H7 (cell line): Measurements from ENCODE around the gene FGD5. TPM values are rescaled to one million over a fixed set of nuclear protein-coding genes. Genes with fewer than 3 reads are reported as not detected.

Experiments
- DNase-seq: peaks from one replicate; pipeline ENCODE4 v3.0.0; 2012
- H3K27me3 ChIP-seq: 2 replicates; pipeline ENCODE4 v1.6.0; 2011; ENCODE audit warnings: mild to moderate bottlenecking, low read length; ENCODE audit not compliant: control insufficient read depth, insufficient read depth
- H3K36me3 ChIP-seq: replicated peaks from 2 replicates; pipeline ENCODE4 v1.5.1; 2011; ENCODE audit warnings: low read length; ENCODE audit not compliant: control insufficient read depth, insufficient read depth
- H3K4me3 ChIP-seq: 2 replicates; pipeline ENCODE4 v1.5.1; 2011; ENCODE audit warnings: low read depth, mild to moderate bottlenecking, control low read depth, low read length, moderate library complexity; ENCODE audit not compliant: insufficient read depth
- total RNA-seq: library from RNA; depleted of rRNA; stranded (reverse); fragments of >200 nt; shearing (Covaris generic); gene quantifications from 2 replicates; pipeline ENCODE4 v1.2.3, GENCODE V29; 2014

FGD5 gene
- total RNA-seq, 1 experiment from 2014 or later: 19.8 TPM

GRCh38 chr3:14841836-14842235 is 23.1 kb downstream of the FGD5 start:
- no peaks in the 10 kb centered on the region for H3K36me3 ChIP-seq
- no peak overlapping the region for H3K4me3 ChIP-seq
- no peak for DNase-seq
- no peaks in the 10 kb centered on the region for H3K27me3 ChIP-seq

GRCh38 chr3:14842277-14842676 is 23.5 kb downstream of the FGD5 start:
- no peak for DNase-seq
- Histone ChIP-seq H3K4me3 (no peak overlapping the region), H3K27me3 (no peaks in the 10 kb centered on the region), H3K36me3 (no peaks in the 10 kb centered on the region)

GRCh38 chr3:14843321-14843720 is 24.6 kb downstream of the FGD5 start:
- no peaks in the 10 kb centered on the region for H3K36me3 ChIP-seq
- H3K4me3 ChIP-seq: no peak overlapping the region
- no peak for DNase-seq
- H3K27me3 ChIP-seq: no peaks in the 10 kb centered on the region

DNA sequence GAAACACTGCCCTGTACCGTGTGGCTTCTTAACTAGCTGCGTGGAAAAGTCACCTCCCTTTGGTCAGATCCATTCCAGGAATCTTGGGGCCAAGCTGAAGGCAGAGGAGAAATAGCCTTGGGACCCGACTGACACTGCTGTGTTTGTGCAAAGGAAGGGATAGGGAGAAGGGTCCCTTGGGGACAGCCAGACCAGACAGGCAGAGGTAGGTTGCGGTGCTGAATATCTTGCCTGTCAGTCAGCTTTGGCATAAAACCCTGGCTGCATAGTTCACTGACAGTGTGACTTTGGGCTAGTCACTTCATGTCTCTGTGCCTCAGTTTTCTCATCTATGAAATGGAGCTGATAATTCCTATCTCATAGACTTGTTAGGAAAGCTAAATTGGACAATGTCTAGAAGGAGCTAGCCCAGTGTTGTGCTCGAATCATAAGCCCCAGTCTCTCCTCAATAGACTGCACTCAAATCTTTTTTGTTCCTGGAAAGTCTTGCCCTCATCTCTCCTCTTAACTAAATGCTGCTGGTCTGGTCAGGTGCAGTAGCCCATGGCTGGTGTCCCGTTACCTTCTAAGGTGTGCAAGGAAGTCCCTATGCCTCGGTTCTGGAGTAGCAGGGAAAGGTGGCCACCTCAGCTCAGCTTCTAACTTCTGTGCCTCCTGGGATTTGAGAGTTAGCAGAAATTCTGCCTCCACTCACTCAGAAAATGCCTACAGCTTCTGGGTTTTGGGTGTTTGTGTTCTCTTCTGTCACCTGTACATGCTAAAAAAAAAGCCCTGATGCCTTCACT is 25.8 kb downstream of the FGD5 start:
- no peak for DNase-seq
- Histone ChIP-seq H3K36me3 (no peaks in the 10 kb centered on the region), H3K4me3 (no peak overlapping the region), H3K27me3 (no peaks in the 10 kb centered on the region)

DNA sequence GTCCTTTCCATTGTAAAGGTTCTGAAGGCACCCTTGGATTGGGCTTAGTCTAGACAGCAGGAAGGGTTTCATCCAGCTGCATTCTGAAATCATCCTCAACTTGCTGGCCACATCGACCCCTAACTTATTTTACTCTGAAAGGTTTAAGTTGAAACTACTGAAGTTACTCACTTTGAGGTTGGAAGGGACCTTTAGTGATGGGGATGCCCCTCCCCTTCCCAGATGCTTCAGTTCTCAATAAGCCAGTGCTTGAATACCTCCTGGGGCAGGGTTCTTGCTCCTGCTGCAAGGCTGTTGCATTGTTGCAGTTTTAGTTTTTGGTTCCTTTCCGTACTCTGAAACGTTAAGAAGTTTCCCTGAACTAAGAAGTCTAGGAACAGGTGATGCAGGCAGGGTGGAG is 26.4 kb downstream of the FGD5 start:
- no peak for DNase-seq
- H3K27me3 ChIP-seq: no peaks in the 10 kb centered on the region
- no peaks in the 10 kb centered on the region for H3K36me3 ChIP-seq
- no peak overlapping the region for H3K4me3 ChIP-seq

DNA sequence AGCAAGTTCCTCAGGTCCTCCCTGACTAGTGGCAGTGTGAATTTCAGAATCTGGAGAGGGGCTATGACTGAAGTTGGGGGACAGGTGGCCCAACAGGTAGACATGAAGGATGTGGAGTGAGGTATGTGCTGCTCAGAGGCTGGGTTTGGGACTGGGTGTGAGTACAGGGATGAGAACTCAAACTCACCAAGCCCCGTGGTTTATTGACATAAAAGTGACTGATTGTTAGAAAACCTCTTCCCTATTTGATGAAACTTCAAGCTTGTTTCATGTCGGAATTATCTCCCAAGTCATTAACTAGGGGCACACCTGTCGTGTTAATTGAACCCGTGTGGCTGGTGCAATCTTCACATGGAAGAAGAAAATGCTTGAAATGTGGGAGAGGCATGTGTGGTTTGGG is 27.1 kb downstream of the FGD5 start:
- no peaks in the 10 kb centered on the region for H3K27me3 ChIP-seq
- DNase-seq: no peak
- H3K4me3 ChIP-seq: no peak overlapping the region
- no peaks in the 10 kb centered on the region for H3K36me3 ChIP-seq

DNA sequence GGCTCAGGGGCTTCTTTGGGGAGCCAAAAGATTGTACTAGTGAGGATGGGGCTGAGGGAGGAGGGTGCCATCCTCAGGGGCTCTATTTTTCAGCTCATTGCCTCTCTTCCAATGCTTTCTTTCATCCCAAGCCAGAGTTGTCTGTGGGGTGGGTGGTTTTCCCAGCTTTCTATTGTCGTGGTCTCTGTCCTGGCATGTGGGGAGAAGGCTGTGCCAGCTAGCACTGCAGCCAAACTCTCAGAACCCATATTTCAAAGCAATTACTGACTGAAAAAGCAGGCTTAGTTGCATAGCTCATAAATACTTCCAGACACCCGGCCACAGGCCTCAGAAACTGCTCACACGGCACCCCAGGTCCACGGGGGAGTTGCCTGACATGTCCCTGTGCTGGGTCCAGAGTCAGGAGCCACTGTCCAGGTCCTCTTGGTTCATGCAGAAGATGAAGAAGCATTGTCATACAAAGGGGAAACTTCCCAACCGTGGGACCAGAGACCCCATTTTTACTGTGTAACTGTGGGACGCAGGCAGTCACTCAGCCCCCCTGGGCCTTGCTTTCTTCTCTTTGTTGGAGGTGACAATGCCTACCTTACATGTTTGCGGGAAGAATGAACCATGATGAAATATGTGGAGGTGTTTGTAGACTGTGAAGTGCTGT is 27.6 kb downstream of the FGD5 start:
- no peak for DNase-seq
- Histone ChIP-seq H3K4me3 (no peak overlapping the region), H3K36me3 (no peaks in the 10 kb centered on the region), H3K27me3 (no peaks in the 10 kb centered on the region)

DNA sequence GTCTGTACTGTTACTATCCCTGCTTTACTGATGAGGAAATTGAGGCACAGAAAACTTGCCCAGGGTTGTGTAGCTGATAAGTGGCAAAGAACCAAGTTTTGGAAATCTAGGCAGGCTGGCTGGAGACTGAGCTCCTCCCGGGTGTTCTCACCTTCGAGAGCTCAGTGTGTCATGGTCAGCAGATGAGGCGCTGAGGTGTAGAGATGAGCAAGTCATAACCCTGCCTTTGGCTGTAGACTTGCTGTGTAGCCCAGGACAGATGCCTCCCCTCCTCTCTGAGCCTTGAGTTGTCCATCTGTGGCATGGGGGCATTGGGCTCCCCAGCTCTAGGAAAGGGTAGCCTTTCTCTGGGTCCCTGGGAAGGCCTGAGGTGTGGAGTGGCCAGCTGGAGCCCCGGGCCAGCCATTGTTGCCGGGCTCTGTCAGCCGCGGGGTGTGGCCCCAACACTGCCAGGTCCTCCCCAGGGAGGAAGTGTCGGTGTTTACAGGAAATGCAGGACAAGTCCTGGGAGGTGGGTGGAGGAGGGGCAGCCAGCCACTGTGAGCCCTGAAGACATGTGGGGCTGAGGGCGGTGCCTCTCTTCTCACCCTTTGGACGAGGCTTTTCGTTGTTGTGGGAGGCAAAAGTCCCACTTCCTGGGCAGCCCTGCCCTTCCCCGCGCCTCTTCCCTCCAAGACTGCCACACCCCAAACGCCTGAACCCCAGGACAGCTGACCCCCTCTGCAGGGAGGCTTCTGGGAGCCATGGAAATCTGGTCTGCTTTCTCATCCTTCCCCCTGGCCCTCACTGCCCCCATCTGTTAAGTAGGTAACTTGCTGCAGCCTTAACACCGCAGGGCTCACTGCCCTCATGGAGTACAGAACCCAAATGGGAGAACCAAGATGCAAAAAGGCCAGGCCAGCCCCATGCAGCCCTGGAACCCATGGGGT is 29.1 kb downstream of the FGD5 start:
- Histone ChIP-seq H3K27me3 (no peaks in the 10 kb centered on the region), H3K4me3 (no peak overlapping the region), H3K36me3 (no peaks in the 10 kb centered on the region)
- DNase-seq: peak; percentile 91

DNA sequence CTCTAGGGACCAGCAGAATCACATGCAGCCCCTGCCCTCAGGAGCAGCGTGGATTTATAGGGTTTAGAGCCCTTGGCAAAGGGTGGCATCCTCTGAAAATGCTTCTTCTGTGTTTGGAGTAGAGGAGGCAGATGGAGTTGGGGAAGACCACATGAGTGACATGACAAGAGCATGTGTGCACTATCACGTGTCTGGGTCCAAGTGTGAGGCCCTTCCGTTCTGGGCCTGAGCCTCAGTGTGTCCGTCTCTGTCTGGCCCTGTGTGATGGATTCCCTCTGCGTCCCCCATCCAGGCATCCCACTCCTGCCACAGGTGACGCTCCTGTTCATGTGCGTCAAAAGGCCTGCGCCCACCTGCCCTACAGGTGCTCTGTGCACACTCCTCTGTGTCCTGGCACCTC is 30.1 kb downstream of the FGD5 start:
- Histone ChIP-seq H3K4me3 (no peak overlapping the region), H3K36me3 (no peaks in the 10 kb centered on the region), H3K27me3 (no peaks in the 10 kb centered on the region)
- no peak for DNase-seq

DNA sequence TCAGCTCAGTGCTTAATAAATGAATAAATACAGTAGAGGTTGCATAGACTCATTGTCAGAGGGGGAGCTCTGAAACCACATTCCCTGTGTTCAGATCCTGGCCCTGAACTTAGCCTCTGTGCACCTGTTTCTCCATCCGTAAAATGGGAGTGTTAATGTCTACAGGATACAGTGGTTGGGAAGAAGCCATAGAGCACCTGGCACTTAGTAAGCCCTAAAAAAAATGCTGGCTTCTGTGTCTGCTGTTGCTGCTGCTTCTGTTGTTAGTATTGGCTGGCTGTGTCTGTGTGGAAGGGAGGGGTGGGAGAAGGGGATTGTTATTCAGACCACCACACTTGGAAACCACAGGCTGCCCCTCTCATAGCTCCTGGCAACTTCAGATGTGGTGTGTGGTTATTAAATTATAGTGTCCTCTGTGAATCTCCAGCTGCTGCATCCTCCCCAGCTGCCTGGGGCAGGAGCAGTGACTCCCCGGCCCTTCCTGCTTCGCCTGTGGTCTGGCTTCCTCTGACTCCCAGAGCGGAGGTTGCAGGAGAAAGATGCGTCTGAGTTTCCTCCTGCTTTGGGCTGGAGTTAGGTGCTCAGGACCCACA is 31.0 kb downstream of the FGD5 start:
- DNase-seq: no peak
- H3K36me3 ChIP-seq: no peaks in the 10 kb centered on the region
- no peaks in the 10 kb centered on the region for H3K27me3 ChIP-seq
- no peak overlapping the region for H3K4me3 ChIP-seq

- Histone ChIP-seq H3K4me3 (no peak overlapping the region), H3K36me3 (no peaks in the 10 kb centered on the region), H3K27me3 (no peaks in the 10 kb centered on the region)
- no peak for DNase-seq
Measured at GRCh38 chr3:14852058-14852594, 33.4 kb downstream of the FGD5 start.

GRCh38 chr3:14852717-14853116 is 34.0 kb downstream of the FGD5 start:
- H3K4me3 ChIP-seq: no peak overlapping the region
- H3K36me3 ChIP-seq: no peaks in the 10 kb centered on the region
- DNase-seq: no peak
- H3K27me3 ChIP-seq: no peaks in the 10 kb centered on the region

GRCh38 chr3:14853271-14853951 is 34.6 kb downstream of the FGD5 start:
- no peaks in the 10 kb centered on the region for H3K27me3 ChIP-seq
- no peaks in the 10 kb centered on the region for H3K36me3 ChIP-seq
- no peak overlapping the region for H3K4me3 ChIP-seq
- DNase-seq: no peak

GRCh38 chr3:14857506-14857905 is 38.7 kb downstream of the FGD5 start:
- Histone ChIP-seq H3K27me3 (no peaks in the 10 kb centered on the region), H3K4me3 (no peak overlapping the region), H3K36me3 (no peaks in the 10 kb centered on the region)
- no peak for DNase-seq
